Frontal cortex (tissue), 4 donors: ENCODE data around the gene NEURL1B. TPM values are rescaled to one million over a fixed set of nuclear protein-coding genes. Genes with fewer than 3 reads are reported as not detected.

Experiments used
- DNase-seq, 2 donors: peaks; one replicate each; pipeline ENCODE4 v3.0.0; 2012; ENCODE audit warnings: low spot score in 2 of 2
- FAIRE-seq: peaks from 2 replicates; lab custom pipeline; 2012; peaks lifted over from hg19 to GRCh38; lab: Jason Lieb, UNC
- total RNA-seq: library from RNA; depleted of rRNA; stranded (reverse); fragments of >200 nt; gene quantifications from one replicate; pipeline ENCODE4 v1.2.3, GENCODE V29; 2014
- donor health status: control.
- donor health status: control.
- donor health status: control.

Gene NEURL1B
- total RNA-seq, 1 donor from 2014 or later: 16.3 TPM

GRCh38 chr5:172690258-172691075 lies 49.4 kb downstream of the NEURL1B start:
- no peak for FAIRE-seq
- DNase-seq: peak in 1 of 2 donors; percentile 17

- no peak for FAIRE-seq
These were observed 50.8 kb downstream of the NEURL1B start for GRCh38 chr5:172691886-172692285.

GRCh38 chr5:172692451-172692850 lies 51.4 kb downstream of the NEURL1B start:
- DNase-seq (no peak), FAIRE-seq (no peak)

More at GRCh38 chr5:172691886-172692285, 50.8 kb downstream of the NEURL1B start:
- no peak for DNase-seq

- DNase-seq (no peak), FAIRE-seq (no peak)
These were observed 51.9 kb downstream of the NEURL1B start for GRCh38 chr5:172692981-172693380.

- DNase-seq: no peak
- FAIRE-seq: no peak
These were observed 53.0 kb downstream of the NEURL1B start for GRCh38 chr5:172694061-172694460.

- DNase-seq: no peak
- FAIRE-seq: no peak
These were observed 53.5 kb downstream of the NEURL1B start for GRCh38 chr5:172694541-172694940.

GRCh38 chr5:172695232-172696054 lies 54.4 kb downstream of the NEURL1B start:
- DNase-seq (no peak), FAIRE-seq (no peak)

GRCh38 chr5:172696171-172696849 lies 55.2 kb downstream of the NEURL1B start:
- FAIRE-seq: no peak
- DNase-seq: no peak

GRCh38 chr5:172697123-172698121 lies 56.4 kb downstream of the NEURL1B start:
- peak; percentile 72 to 87 for DNase-seq
- no peak for FAIRE-seq

- FAIRE-seq: no peak
- DNase-seq: no peak
These were observed 58.4 kb downstream of the NEURL1B start for GRCh38 chr5:172699423-172699822.

- FAIRE-seq (no peak), DNase-seq (no peak)
These were observed 58.9 kb downstream of the NEURL1B start for GRCh38 chr5:172699999-172700364.

GRCh38 chr5:172700365-172701290 lies 59.6 kb downstream of the NEURL1B start:
- FAIRE-seq (no peak), DNase-seq (no peak)

- DNase-seq (no peak), FAIRE-seq (no peak)
These were observed 60.2 kb downstream of the NEURL1B start for GRCh38 chr5:172701291-172701656.

- FAIRE-seq: no peak
- no peak for DNase-seq
These were observed 62.9 kb downstream of the NEURL1B start for GRCh38 chr5:172703952-172704351.

- DNase-seq (no peak), FAIRE-seq (no peak)
These were observed 64.6 kb downstream of the NEURL1B start for GRCh38 chr5:172705576-172706084.

GRCh38 chr5:172706796-172707195 lies 65.7 kb downstream of the NEURL1B start:
- no peak for FAIRE-seq
- no peak for DNase-seq

- DNase-seq (no peak), FAIRE-seq (no peak)
These were observed 66.5 kb downstream of the NEURL1B start for GRCh38 chr5:172707285-172708182.
